Adrenal gland (tissue), 5 donors: Measurements from ENCODE around the gene CES5A.

Source experiments
- POLR2A ChIP-seq, 2 donors: fragments of 450-650 bp; IDR thresholded peaks; one replicate each; pipeline ENCODE4 v1.6.1; 2017; ENCODE audit warnings: antibody characterized with exemption in 2 of 2, mild to moderate bottlenecking in 2 of 2, moderate library complexity in 1 of 2
- TF ChIP-seq, protein P1 (sequence below), 6 experiments: fragments of 450-650 bp in 4 of 6; fragments of 200-600 bp in 2 of 6; sonication (generic) in 1 of 6; IDR thresholded peaks; 1 replicate in 5 of 6; 2 replicates in 1 of 6; pipeline versions ENCODE4 v1.5.1 to v1.8.0; 2016 to 2021; ENCODE audit warnings: antibody characterized with exemption in 6 of 6, mild to moderate bottlenecking in 2 of 6, moderate library complexity in 1 of 6
- donor health status: DM: no; HTN: no; CAD: no.

DNA sequence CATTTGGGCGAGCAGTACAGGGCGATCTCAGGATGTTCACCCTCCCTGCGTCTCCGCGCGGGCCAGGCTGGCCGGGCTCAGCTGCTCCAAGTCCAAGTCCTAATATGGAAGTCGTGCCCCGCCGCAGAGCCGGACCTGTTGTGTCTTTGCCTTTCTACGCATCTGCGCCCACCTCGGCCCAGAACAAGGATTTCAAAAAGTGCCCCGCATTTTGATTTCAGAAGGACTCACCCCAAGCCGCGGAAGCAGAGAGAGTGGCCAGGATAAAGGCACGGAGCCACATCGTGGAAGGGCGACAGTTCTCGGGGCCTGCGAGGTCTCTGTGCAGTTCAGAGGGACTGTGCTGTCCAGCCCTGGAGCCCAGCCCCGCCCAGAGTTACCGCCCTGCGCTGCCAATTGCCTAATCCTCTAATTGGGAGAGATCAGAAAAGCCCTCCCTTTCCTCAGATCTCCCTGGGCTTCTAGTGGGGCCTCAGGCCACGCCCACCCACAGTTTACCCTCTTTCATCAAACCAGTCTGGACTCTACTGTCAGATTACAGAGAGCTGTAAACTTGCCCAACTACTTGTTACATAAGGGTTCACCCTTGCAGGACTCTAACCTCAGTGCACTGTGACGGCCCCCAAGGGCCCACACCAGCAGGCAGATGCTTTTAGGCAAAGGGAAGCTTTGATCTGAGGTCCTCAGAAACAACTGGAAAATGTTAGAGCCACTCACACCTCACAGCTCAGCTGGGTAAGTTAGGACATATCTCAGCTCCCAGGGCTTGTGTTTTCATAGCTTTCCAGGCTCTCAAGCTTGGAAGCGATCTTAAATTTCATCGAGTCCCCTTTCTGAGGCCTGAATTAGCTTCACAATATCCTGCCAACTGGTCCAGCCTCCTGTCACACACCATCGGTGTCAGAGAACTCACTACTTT lies 42.1 kb downstream of the CES5A start, which contains the start of gene CES1:
- TF ChIP-seq, protein P1, sequence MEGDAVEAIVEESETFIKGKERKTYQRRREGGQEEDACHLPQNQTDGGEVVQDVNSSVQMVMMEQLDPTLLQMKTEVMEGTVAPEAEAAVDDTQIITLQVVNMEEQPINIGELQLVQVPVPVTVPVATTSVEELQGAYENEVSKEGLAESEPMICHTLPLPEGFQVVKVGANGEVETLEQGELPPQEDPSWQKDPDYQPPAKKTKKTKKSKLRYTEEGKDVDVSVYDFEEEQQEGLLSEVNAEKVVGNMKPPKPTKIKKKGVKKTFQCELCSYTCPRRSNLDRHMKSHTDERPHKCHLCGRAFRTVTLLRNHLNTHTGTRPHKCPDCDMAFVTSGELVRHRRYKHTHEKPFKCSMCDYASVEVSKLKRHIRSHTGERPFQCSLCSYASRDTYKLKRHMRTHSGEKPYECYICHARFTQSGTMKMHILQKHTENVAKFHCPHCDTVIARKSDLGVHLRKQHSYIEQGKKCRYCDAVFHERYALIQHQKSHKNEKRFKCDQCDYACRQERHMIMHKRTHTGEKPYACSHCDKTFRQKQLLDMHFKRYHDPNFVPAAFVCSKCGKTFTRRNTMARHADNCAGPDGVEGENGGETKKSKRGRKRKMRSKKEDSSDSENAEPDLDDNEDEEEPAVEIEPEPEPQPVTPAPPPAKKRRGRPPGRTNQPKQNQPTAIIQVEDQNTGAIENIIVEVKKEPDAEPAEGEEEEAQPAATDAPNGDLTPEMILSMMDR (IDR thresholded peaks at IDR 0.05), result no peak
- TF ChIP-seq POLR2A (IDR thresholded peaks at IDR 0.05), result no peak
